Mesothelial cell of epicardium (in vitro differentiated cells): ENCODE results near the gene CCDC158. TPM values are rescaled to one million over a fixed set of nuclear protein-coding genes. Genes with fewer than 3 reads are reported as not detected.
"Not testable (repeated sequence)": the region's sequence is repeated elsewhere in the genome, so short reads cannot be mapped to it uniquely, and the experiment has no call there.

Experiments used
- DNase-seq, 2 experiments: peaks; one replicate each; pipeline ENCODE4 v3.0.0; 2021; ENCODE audit warnings: low spot score in 2 of 2; ENCODE audit not compliant: unreplicated experiment in 2 of 2
- H3K27ac Mint-ChIP-seq: 2 replicates; pipeline ENCODE4 v1.8.0; 2021; ENCODE audit warnings: mixed read lengths
- H3K27me3 Mint-ChIP-seq: 2 replicates; pipeline ENCODE4 v1.8.0; 2021; ENCODE audit warnings: low read depth, mixed read lengths
- H3K36me3 Mint-ChIP-seq: 2 replicates; pipeline ENCODE4 v1.8.0; 2021; ENCODE audit warnings: mixed read lengths
- H3K4me1 Mint-ChIP-seq: 2 replicates; pipeline ENCODE4 v1.8.0; 2021; ENCODE audit warnings: mixed read lengths
- H3K4me3 Mint-ChIP-seq: 2 replicates; pipeline ENCODE4 v1.8.0; 2021; ENCODE audit warnings: mild to moderate bottlenecking, moderate library complexity, mixed read lengths
- H3K9me3 Mint-ChIP-seq: 2 replicates; pipeline ENCODE4 v1.8.0; 2021; ENCODE audit warnings: mixed read lengths
- total RNA-seq: library from RNA; stranded (reverse); gene quantifications from 3 replicates; pipeline ENCODE4 v1.2.1, GENCODE V29; 2021
- TF ChIP-seq, protein P1 (sequence below): fragments of 200-600 bp; sonication (generic); IDR thresholded peaks from one replicate; pipeline ENCODE4 v1.5.0; 2021; ENCODE audit warnings: antibody characterized with exemption; ENCODE audit not compliant: unreplicated experiment

CCDC158 gene
- total RNA-seq, 1 donor from 2014 or later, result not detected

DNA sequence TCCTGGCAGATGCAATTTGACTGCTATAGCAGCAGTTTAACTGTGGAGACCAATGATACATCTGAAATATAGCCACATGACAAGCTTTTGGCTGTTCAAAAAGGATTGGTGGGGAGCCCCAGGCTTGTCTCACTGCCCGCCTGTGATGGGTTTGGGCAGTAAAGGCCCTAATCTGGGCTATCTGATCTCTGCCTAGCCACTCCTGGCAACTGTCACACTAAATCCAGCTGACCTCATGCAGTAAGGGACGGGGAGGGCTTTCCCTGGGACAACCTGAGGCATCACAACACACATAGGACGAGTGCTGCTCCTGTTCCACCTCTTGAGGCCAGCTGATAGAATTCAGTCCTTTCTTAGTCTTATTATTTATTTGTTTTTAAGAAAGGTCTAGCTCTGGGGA is 56.2 kb downstream of the CCDC158 start:
- H3K36me3 Mint-ChIP-seq, result peaks cover 1% of the 10 kb centered on the region
- no peak overlapping the region for H3K4me3 Mint-ChIP-seq
- DNase-seq, result no peak
- H3K27me3 Mint-ChIP-seq, result no peaks in the 10 kb centered on the region
- H3K4me1 Mint-ChIP-seq, result no peaks in the 10 kb centered on the region
- H3K27ac Mint-ChIP-seq, result no peak overlapping the region
- H3K9me3 Mint-ChIP-seq, result peaks cover 7% of the 10 kb centered on the region
- TF ChIP-seq, protein P1, sequence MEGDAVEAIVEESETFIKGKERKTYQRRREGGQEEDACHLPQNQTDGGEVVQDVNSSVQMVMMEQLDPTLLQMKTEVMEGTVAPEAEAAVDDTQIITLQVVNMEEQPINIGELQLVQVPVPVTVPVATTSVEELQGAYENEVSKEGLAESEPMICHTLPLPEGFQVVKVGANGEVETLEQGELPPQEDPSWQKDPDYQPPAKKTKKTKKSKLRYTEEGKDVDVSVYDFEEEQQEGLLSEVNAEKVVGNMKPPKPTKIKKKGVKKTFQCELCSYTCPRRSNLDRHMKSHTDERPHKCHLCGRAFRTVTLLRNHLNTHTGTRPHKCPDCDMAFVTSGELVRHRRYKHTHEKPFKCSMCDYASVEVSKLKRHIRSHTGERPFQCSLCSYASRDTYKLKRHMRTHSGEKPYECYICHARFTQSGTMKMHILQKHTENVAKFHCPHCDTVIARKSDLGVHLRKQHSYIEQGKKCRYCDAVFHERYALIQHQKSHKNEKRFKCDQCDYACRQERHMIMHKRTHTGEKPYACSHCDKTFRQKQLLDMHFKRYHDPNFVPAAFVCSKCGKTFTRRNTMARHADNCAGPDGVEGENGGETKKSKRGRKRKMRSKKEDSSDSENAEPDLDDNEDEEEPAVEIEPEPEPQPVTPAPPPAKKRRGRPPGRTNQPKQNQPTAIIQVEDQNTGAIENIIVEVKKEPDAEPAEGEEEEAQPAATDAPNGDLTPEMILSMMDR, result no peak

DNA sequence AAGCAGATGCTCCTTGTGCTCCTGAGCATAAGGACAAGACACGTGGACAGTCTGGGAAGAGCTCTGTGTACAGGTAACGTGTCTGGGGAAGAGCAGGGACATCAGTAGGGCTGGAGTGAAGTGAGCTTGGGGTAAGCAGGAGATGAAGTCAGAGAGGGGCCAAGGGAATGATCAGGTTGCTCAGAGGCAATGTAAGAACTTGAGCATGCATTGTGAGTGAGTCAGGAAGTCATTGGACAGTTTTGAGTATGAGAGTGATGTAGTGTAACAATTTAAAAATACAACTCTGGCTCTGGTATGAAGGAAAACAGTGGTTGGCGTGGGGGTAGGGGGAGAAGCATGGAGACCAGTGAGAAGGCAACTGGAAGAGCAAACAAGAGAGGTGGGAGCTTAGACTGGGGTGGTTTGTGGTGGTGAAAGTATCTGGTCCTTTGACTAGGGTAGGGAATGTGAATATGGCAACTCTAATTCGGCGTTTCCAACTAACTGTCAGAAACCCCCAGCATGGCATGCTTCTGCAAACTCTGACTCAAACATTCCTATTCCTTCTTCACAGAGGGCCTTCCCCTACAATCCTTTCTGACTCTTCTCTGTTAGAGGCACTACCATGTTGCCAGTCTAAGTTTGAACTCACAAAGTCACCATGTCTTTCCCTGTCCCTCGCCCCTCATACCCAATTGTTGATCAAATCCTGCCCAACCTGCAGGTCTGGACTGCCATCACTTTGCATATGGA is 57.2 kb downstream of the CCDC158 start:
- peaks cover 17% of the 10 kb centered on the region for H3K9me3 Mint-ChIP-seq
- H3K27ac Mint-ChIP-seq, result no peak overlapping the region
- peaks cover 1% of the 10 kb centered on the region for H3K36me3 Mint-ChIP-seq
- no peak for DNase-seq
- H3K4me3 Mint-ChIP-seq, result no peak overlapping the region
- no peaks in the 10 kb centered on the region for H3K27me3 Mint-ChIP-seq
- TF ChIP-seq, protein P1, result no peak
- H3K4me1 Mint-ChIP-seq, result no peaks in the 10 kb centered on the region

DNA sequence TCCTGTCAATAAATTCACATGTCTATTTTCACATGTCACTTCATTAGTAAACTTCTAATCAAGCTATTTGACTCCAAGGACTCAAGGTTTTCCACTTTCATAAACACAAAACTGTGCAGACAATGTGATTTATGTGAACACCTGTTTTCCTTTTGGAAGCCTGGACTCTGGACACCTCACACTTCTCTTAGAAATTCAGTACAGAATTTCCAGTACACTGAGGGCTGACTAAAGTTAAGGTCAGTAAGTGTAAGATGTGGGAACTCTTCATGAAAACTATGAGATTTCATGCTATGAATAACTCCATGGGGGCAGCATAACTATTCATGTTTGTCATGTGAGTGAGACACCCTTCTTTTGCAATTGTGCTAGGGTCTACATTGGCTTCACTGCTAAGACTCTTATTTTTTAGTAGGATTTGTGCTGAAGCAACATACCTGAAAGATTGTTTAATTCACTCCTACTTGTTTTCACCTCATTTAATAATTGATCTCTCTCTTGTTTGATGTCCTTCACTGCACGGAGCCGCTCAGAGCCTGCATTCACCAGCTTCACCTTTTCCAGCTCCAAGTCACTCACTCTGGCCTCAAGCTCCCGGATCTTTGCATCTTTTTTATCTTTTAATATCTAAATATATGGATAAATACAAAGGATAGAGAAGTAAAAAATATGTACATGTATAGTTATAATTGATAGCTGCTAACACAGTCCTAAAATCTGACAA is 59.1 kb downstream of the CCDC158 start:
- Mint-ChIP-seq H3K4me1 (no peaks in the 10 kb centered on the region), H3K4me3 (no peak overlapping the region), H3K27me3 (peaks cover 1% of the 10 kb centered on the region), H3K36me3 (peaks cover 4% of the 10 kb centered on the region), H3K9me3 (peaks cover 30% of the 10 kb centered on the region), H3K27ac (no peak overlapping the region)
- TF ChIP-seq, protein P1, result no peak
- DNase-seq, result no peak

DNA sequence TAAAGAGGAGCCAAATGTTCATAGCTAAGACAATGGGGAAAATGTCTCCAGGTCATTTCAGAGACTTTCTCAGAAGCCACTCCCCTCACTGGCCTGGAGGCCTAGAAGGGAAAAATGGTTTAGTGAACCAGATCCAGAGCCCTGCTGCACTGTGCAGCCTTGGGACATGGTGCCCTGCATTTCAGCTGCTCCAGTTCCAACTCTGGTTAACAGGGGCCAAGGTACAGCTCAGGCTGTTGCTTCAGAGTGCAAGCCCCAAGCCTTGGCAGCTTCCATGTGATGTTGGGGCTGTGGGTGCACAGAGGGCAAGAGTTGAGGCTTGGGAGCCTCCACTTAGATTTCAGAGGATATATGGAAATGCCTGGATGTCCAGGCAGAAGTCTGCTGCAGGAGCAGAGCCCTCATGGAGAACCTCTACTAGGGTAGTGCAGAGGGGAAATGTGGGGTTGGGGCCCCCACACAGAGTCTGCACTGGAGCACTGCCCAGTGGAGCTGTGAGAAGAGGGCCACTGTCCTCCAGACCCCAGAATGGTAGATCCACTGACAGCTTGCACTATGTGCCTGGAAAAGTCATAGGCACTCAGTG is 61.0 kb downstream of the CCDC158 start:
- not testable (repeated sequence) for H3K4me1 Mint-ChIP-seq, H3K36me3 Mint-ChIP-seq, H3K27ac Mint-ChIP-seq, H3K27me3 Mint-ChIP-seq, H3K4me3 Mint-ChIP-seq, DNase-seq
- H3K9me3 Mint-ChIP-seq, result peaks cover 30% of the 10 kb centered on the region

DNA sequence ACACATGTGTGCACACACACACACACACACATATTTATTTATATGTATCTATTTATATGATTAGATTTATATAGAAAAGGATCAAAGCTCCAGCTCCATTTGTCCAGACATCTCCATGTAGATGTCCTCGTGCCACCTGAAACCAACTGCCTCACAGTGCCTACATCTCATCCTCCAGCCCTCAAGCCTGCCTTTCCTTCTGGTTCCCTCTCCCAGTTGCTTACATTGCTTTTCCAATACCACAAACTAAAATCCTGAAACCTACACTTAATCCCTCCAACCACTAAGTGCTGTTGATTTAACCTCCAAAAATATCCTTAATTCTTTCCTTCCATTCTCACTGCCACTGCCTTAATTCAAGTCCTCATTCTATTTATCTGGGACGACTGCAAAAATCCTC is 63.0 kb downstream of the CCDC158 start:
- TF ChIP-seq, protein P1, result no peak
- no peak overlapping the region for H3K27ac Mint-ChIP-seq
- DNase-seq, result no peak
- H3K4me1 Mint-ChIP-seq, result no peaks in the 10 kb centered on the region
- peaks cover 4% of the 10 kb centered on the region for H3K36me3 Mint-ChIP-seq
- peaks cover 30% of the 10 kb centered on the region for H3K9me3 Mint-ChIP-seq
- peaks cover 1% of the 10 kb centered on the region for H3K27me3 Mint-ChIP-seq
- no peak overlapping the region for H3K4me3 Mint-ChIP-seq
